A204.1 (cell line): ENCODE data around the gene FSTL1.

Experiments used
- FAIRE-seq: peaks from 2 replicates; lab custom pipeline; 2012; peaks lifted over from hg19 to GRCh38; lab: Jason Lieb, UNC

Gene FSTL1, protein sequence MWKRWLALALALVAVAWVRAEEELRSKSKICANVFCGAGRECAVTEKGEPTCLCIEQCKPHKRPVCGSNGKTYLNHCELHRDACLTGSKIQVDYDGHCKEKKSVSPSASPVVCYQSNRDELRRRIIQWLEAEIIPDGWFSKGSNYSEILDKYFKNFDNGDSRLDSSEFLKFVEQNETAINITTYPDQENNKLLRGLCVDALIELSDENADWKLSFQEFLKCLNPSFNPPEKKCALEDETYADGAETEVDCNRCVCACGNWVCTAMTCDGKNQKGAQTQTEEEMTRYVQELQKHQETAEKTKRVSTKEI

DNA sequence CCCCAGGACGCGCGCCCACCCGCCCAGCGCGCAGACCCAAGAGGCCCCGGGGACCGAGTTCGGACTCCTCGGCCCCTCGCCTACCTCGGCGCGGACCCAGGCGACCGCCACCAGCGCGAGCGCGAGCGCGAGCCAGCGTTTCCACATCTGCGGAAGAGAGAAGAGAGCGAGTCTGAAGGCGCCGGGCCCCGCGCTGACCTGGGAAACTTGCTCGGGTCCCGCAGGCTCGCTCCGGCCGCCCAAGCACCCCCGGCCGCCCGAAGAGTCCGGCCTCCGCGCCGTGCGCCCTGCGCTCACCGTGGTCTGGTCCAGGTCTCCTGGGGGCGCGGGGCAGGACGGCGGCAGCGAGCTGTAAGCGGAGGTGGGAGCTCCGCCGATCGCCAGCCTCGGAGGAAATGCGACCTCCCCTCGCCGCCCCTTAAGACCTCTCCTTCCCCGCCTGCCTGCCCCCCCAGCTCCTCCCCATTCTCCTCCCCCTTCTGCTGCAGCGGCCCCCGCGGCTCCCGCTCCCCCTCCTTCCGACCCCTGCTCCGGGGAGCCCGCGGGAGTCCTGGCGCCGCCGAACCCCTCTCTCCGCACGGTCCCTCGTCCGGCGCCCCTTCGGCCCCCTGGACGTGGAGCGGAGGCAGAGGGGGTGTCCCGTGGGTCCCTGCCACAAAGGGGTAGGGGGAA is at the start of gene FSTL1:
Gene FSTL1, minus strand, starts transcription at position 393 of the 672 bp plus-strand sequence. Its CDS starts 246 bp downstream, at position 147.
- no peak for FAIRE-seq

DNA sequence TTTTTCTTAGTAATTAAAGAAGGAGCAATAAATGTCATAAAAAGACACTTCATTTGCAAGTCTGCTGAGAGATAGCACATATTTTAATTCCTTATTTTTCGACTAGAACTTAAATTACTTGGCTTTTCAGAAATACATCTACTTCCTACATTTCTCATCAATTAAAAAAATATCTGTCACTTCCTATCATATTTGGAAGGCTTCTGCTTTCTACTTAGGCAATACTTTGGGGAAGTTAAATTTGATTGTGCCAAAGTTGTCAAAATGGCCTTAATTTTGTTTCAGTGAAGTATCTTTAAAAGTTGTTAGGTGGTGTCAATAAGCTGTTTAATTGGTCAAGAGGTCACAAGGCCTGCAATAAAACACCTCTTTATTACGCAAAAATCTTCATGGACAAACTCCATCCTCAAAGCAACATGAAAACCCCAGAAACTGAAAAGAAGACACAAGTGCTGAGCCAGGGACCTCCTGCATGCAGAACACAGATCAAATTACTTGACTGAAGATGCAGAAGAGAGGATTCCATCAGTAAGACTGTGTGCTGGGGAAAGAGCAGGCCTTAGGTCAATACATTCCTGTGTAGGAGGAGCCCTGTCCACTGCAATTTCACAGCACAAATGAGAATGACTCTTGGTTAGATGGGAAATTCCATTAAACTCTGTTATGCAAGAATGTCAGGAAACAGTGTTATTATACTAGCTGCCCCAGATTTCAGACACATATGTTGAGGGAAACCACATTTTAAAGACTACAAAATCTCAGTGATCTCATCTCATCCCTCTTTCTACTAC is 48.0 kb upstream of the FSTL1 start:
- no peak for FAIRE-seq

DNA sequence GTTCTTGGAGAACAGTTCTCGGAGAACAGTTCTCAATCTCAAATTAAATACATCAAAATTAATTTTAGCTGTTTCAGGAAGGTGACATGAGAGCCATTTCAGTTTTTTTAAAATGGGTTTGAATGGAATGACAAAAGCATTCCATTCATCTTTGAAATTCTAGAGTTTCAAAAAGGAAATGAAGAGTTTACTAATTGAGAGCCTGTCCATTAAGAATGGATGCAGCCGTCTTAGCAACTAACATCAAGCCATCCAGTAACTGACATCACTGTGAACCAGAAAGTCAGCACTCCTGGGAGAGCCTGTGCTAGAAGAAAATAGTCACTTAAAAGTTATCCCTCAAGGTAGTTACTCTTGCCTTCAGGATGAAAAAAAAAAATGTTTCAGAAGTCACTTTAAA is 47.0 kb upstream of the FSTL1 start:
- FAIRE-seq: no peak

DNA sequence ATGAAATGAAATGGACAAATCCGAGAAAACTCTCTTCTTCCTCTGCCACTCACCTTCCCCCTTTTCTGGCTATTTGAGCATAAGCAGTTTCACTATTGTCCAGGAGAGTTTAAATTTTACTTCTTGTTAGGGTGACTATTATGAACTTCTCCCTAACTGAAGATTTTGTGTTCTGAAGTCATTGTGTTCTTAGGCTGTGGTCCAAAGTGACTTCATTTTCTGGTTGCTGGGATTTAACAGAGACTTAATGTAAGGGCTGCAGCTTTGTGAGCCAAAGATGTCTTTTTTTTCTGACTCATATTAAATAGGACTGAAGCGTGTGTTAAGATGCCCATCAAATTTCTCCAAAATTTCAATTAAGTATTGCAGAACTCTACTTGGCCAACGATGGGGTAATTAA is 46.5 kb upstream of the FSTL1 start:
- no peak for FAIRE-seq

DNA sequence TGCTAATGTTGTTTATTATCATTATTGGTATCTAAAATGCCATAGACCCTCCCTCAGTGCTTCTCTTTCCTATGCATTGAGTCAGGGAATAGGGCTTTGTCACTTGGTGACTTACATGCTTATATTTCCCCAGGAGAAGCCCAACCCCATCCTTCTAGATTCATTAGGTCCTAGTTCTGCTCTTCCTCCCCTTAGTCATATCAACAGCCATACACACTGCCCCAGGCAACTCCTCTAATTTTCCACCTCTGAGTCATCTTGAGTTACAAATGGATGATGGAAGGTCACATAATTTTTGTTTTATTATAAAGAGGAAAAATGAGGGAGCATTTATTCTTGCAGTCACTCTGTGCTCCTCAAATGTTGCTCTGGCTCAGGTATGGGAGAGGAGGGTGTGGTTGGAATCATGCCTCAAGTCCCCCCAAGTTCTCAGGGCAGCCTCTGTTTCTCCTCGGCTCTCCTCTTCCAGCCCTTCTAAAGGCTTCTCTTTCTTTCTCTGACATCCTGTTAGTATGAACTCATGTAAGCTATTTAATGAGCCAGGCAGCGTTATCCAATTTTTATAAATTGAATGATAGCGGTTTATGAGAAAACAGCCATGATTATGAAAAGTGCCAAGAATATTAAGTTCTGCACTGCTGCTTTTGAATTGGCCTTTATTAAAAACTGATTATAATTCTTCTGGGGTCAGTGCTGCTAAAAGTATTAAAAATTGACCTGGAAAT is 45.6 kb upstream of the FSTL1 start:
- no peak for FAIRE-seq

DNA sequence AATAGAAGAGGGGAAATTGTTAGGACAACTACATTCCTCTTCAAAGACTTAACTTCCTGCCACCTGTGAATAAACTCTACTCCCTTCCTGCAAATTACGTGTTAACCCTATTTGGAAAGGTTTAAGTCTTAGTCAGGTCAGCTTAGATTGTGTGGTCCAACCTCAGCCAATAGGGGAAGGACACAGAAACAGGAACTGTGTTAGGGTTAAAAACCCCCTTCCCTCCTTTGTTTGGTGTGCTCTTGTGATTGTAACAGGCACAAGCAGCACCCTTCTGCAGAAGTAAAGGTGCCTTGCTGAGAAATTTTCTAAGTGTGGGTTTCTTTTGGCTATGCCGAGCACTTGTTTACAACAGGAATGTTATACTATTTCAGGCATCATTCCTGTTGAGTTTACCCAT is 45.0 kb upstream of the FSTL1 start:
- FAIRE-seq: no peak

DNA sequence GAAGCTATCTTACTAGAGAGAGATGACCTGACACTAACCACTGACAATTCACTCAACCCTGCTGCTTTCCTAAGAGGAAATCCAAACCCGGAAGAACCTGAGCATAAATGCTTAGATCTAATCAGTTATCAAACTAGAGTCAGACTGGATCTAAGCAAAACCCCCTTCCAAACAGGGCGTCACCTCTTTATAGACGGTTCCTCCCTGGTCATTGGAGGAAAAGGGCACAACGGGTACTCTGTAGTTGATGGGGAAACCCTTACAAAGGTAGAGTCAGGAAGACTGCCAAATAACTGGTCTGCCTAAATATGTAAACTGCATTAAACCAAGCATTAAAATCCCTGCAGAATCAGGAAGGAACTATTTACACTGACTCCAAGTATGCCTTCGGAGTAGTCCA is 41.3 kb upstream of the FSTL1 start:
- no peak for FAIRE-seq

DNA sequence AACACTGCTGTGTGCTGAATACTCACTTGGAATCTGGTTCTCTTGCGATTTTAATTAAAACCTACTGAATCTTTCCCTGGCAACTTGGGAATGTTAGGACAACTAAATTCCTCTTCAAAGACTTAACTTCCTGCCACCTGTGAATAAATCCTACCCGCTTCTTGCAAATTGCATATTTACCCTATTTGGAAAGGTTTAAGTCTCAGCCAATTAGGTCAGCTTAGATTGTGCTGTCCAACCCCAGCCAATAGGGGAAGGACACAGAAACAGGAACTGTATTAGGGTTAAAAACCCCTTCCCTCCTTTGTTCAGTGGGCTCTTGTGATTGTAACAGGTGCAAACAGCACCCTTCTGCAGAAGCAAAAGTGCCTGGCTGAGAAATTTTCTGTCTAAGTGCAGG is 38.6 kb upstream of the FSTL1 start:
- no peak for FAIRE-seq

DNA sequence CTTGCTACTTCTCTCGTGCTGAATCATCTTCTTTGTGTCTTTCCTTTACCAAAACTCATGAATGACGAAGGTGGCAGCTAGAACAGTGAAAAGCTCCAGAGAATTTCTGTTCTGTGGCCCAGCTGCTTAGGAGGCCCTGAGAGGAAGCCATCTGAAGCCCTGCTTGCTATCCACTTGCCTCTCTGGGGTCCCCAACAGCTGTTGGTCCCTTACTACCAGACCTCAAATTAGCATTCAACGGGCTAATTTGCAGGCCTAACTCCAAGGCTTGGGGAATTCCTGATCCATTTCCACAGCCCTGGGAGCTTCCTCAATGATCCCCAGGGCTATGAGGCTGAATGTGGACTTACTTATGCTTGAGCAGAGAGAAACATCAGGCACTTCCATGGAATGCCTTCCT is 37.5 kb upstream of the FSTL1 start:
- FAIRE-seq: no peak

DNA sequence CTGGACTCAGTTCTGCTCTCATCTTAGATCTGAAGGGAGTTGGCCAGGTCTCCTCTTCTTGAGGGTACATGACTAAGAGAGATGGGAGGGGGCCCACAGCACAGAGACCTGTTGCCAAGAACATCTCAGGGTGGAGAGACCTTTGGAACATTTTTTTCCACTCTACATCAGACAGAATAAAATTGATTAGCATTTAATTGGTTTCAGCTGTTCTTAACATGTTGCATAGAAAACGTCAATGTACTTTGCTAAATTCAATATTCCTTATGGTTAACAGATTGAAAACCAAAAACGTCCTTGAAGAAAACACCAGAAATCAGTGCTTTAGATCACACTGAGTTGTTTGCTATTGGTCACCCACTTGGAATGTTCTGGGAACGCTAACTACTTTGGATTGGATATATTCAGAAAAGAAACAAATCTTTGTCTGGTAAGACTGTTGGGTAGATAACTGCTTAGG is 36.4 kb upstream of the FSTL1 start:
- FAIRE-seq: no peak

DNA sequence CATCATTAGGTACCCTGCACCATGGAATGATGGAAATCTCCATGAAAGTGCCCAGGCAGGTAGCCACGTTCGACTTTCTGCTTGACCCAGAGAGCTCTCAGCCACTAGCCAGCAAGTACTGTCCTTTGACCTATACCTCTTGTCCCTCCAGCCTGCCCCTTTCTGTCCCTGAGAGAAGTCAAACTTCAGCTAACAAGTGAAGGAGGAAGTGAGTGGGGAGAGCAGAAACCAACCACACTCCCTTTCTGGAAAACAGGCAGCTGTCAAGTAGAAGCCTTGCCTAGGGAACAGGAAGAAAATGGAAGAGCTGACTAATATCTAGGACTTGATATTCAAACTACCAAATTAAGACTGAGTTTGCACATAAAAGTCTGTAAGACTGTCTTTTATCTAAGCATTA is 30.3 kb upstream of the FSTL1 start:
- FAIRE-seq: no peak

DNA sequence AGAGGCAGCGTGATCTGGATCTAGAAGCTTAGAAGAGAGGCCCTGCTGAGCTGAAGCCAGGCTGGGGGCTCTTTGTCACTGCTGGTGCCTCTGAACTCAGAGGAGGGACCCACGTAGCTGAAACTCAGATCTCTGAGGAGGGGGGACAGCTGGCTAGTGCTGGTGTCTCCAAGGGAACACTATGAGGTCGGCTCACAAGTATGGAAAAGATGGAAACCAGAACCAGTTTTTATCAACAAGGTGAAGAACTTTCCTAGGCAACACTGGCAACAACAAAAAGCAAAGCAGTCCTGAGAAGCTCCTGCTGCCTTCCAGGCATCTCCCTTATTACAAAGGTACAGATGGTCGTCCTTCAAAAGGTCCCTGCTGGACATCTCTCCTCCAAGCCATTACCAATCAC is 27.0 kb upstream of the FSTL1 start:
- no peak for FAIRE-seq

DNA sequence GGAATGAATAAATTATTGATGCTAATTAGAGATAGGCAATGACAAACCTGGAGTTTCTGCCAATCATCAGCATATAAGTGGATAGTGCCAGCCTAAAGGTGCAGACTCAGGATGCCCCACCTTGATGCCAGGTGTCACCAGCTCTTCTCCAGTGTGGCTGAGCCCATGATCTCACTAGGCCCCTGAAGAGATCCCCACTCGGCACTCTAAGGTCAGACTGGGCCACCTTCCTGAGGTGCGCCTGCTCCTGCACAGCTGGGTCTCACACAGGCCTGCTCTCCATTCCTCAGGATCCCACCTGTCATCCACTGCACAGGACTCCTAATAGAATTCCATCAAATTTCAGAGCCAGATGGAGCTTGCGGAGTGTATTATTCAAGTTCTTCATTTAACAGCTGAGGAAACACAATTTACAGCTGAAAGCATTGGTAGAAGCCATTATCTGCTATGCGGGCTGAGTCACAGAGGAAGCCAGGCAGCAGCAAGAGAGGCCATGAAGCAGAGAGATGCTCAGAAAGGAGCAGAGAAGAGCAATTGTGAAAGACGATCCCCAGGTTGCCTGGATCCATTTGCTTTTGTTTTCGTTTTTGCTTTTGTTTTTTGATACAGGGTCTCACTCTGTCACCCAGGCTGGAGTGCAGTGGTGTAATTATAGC is 25.1 kb upstream of the FSTL1 start:
- FAIRE-seq: no peak

DNA sequence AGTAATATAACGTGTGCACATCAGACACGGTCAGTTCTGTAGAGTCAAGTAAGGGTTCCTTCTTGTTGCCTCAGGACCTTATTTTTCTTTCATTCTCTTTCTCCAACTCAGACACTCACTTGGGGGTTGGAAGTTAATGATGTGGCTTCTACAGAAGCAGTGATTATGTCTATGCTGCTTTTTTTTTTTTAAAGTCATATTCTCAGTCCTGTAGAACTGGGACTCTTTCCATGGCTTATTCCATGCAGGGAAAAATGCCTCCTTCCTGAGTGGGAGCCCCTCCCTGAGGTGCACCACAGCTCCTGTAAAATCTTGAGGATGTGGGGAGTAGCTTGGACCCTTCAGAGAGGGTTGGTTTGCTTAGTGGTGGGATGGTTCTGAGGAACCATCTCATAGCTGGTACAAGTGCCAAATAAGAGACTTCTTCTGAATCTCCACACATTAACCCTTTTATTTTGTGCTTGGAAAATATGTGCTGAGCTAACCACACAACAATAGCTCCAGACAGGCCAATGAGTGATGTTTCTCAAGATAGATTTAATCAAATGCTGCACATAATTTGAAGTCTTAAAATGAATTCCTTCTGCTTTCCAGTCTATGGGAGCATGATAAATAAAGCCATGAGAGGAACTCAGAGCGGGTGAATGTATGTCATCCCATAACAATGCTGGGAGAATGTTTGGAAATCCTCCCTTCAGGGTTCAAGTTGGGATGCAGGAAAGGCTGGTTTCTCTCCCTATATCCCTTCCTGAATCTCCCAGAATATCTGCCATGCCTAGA is 23.3 kb upstream of the FSTL1 start:
- no peak for FAIRE-seq

DNA sequence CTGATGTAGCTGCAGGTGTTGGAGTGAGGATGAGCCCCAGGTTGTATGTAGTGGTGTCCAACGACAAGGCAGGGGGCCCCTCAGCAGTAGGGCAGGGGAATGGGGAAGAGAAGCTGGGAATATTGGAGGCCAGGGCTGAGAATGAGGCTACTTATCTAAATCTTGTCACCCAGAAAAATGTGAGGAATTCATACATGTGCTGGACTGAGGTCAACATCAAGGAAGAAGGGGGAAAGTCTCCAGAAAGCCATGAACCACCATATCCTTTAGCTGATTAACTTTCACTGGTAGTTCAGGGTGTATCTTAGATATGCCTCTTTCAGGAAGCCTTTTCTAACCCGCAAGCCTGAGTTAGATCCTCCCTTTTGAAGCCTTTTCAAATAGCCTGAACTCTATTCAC is 22.6 kb upstream of the FSTL1 start:
- FAIRE-seq: no peak

DNA sequence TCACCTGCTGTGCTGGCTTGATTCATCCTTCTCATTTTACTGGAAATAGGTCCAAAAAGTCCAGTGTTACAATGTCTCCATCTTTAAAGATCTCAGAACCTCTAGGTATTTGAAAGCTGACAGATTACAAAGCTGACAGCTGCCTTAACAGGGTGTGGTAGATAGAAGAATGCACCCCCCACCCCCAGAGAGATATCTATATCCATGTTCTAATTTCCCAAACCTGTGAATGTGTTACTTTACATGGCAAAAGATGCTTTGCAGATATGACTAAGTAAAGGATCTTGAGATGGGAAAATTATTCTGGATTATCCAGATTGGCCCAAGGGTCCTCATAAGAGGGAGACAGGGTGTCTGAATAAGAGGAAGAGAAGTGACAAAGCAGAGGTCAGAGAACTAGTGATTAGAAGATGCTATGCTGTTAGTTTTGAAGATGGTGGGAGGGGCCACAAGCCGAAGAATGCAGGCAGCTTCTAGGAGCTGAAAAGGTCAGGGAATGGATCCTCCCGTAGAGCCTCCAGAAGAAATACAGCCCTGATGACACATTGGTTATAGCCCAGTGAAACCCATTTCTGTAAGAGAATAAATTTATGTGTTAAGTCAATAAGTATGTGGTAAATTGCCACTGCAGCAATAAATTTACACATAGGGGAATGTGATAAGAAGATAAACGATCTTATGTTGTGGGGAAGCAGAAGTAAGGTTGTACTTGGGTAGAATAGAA is 21.5 kb upstream of the FSTL1 start:
- FAIRE-seq: no peak

DNA sequence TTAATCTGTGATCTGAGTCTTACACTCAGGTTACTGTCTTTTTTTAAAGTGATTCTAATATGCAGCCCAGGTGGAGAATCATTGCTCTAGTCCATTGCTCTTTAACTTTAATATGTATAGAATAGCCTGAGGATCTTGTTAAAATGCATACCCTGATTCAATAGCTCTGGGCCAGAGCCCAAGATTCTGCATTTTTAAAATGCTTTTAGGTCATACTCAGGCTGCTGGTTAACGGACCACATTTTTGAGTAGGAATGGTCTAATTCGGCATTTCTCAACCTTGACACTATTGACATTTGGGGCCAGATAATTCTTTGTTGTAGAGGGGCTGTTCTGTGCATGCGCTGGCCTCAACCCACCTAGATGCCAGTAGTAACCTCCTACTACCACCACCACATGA is 20.9 kb upstream of the FSTL1 start:
- no peak for FAIRE-seq

DNA sequence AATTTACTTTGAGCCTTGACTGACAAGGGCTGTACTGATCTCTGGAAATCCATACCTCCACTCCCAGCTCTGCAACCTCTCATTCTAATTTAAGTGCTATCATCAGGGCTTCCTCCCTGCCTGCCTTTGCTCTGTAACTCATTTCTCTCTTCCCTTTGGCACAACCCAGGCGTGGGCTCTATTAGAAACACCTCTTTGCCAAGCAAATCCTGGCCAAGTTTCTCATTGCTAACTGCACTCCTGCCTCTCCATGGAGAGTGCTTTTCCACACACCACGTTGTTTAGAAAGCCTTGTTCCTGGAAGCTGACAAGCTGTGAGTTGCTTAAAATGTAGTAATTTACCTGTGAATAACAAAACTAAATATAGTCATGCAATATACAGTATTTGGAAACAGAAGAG is 20.1 kb upstream of the FSTL1 start:
- FAIRE-seq: no peak

DNA sequence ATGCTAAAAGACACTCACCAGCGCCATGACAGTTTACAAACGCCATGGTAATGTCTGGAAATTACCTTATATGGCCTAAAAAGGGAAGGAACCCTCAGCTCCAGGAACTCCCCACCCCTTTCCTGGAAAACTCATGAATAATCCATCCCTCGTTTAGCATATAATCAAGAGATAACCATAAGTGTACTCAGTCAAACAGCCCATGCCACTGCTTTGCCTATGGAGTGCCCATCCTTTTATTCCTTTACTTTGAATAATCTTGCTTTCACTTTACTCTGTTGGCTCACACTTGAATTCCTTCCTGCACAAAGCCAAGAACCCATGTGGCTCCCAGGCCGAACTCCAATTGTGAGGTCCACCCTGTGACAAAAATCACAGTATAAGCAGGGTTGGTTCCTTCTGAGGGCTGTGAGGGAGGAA is 19.1 kb upstream of the FSTL1 start:
- FAIRE-seq: no peak

DNA sequence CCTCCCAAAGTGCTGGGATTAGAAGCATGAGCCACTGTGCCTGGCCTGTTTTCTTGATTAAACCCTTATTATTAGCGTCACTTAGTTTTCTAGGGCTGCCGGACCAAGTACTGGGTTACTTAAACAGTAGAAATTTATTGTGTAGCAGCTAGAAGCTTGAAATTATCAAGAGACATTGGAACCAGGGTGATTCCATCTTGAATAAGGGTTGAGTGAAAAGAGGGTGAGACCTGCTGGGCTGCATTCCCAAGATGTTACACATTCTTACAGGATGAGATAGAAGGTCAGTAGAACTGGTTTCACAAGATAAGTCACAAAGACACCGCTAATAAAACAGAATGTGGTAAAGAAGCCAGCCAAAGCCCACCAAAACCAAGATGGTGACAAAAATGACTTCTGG is 18.6 kb upstream of the FSTL1 start:
- FAIRE-seq: no peak
